IMR-90 (cell line): ENCODE measurements around the gene NF1. TPM values are rescaled to one million over a fixed set of nuclear protein-coding genes. Genes with fewer than 3 reads are reported as not detected.

Experiments used
- ATAC-seq: fragments of 200-7000 bp; cut with Tn5 transposase; 2 replicates; pipeline ENCODE4 v1.9.1; 2020; ENCODE audit warnings: low read depth, mild to moderate bottlenecking, moderate library complexity
- BruUV-seq: library from RNA; stranded (reverse); fragments of 400-500 nt; replicated peaks from 2 replicates; lab custom pipeline; 2021; lab: Mats Ljungman, UMichigan
- CTCF ChIA-PET: fragments of 300-600 bp; formaldehyde crosslinking; extraction: SDS; loops from one replicate; lab custom pipeline; 2021; ENCODE audit warnings: antibody characterized with exemption; lab: Yijun Ruan, JAX
- POLR2A ChIA-PET: fragments of 300-600 bp; sonication (Branson Sonifier 250); formaldehyde crosslinking; loops from one replicate; lab custom pipeline; 2022; ENCODE audit warnings: antibody characterized with exemption; ENCODE audit not compliant: unreplicated experiment; lab: Charles Lee
- DNase-seq: peaks from one replicate; pipeline ENCODE4 v3.0.0; 2013
- H2AFZ ChIP-seq: replicated peaks from 2 replicates; pipeline ENCODE3; 2013; ENCODE audit warnings: low read length, mild to moderate bottlenecking; ENCODE audit not compliant: poor library complexity
- H2AK5ac ChIP-seq: 2 replicates; pipeline ENCODE4 v1.6.1; 2013; ENCODE audit warnings: low read depth, low read length, inconsistent platforms
- H2AK9ac ChIP-seq: replicated peaks from 2 replicates; pipeline ENCODE3; 2013; ENCODE audit warnings: mild to moderate bottlenecking, low read depth, low read length, moderate library complexity; ENCODE audit not compliant: poor library complexity
- H2BK120ac ChIP-seq: 2 replicates; pipeline ENCODE4 v1.6.1; 2013; ENCODE audit warnings: low read depth, low read length, inconsistent platforms
- H2BK15ac ChIP-seq: 3 replicates; pipeline ENCODE4 v1.6.1; 2013; ENCODE audit warnings: low read depth, low read length, inconsistent platforms
- H2BK20ac ChIP-seq: 2 replicates; pipeline ENCODE4 v1.6.1; 2013; ENCODE audit warnings: low read depth, mild to moderate bottlenecking, inconsistent platforms, low read length, moderate library complexity
- H2BK5ac ChIP-seq: 2 replicates; pipeline ENCODE4 v1.6.1; 2013; ENCODE audit warnings: mild to moderate bottlenecking, low read depth, low read length, inconsistent platforms; ENCODE audit not compliant: poor library complexity, severe bottlenecking
- H3K14ac ChIP-seq: replicated peaks from 2 replicates; pipeline ENCODE4 v1.6.1; 2013; ENCODE audit warnings: low read depth, low read length, inconsistent platforms
- H3K18ac ChIP-seq: 2 replicates; pipeline ENCODE4 v1.6.1; 2013; ENCODE audit warnings: low read depth, low read length, control low read depth
- H3K23ac ChIP-seq: 2 replicates; pipeline ENCODE4 v1.6.1; 2013; ENCODE audit warnings: low read depth, low read length, inconsistent platforms
- H3K27ac ChIP-seq: 2 replicates; pipeline ENCODE4 v1.5.1; 2013; ENCODE audit warnings: mild to moderate bottlenecking, control low read depth, low read length; ENCODE audit not compliant: insufficient read depth
- H3K27me3 ChIP-seq: 2 replicates; pipeline ENCODE4 v1.6.1; 2013; ENCODE audit warnings: low read length; ENCODE audit not compliant: control insufficient read depth, insufficient read depth
- H3K36me3 ChIP-seq: 2 replicates; pipeline ENCODE4 v1.6.1; 2013; ENCODE audit warnings: low read length, mixed read lengths; ENCODE audit not compliant: control insufficient read depth, insufficient read depth
- H3K4ac ChIP-seq: 2 replicates; pipeline ENCODE4 v1.6.1; 2013; ENCODE audit warnings: low read depth, low read length, inconsistent platforms
- H3K4me1 ChIP-seq: 2 replicates; pipeline ENCODE4 v1.6.1; 2013; ENCODE audit warnings: low read length, mixed read lengths; ENCODE audit not compliant: control insufficient read depth, insufficient read depth
- H3K4me2 ChIP-seq: 2 replicates; pipeline ENCODE4 v1.6.1; 2013; ENCODE audit warnings: low read depth, mild to moderate bottlenecking, control low read depth, low read length, moderate library complexity
- H3K4me3 ChIP-seq: 2 replicates; pipeline ENCODE4 v1.5.1; 2013; ENCODE audit warnings: low read depth, mild to moderate bottlenecking, control low read depth, low read length, moderate library complexity; ENCODE audit not compliant: insufficient read depth
- H3K56ac ChIP-seq: 2 replicates; pipeline ENCODE4 v1.6.1; 2013; ENCODE audit warnings: low read length, inconsistent platforms; ENCODE audit not compliant: insufficient read depth; ENCODE audit errors: extremely low read depth
- H3K79me1 ChIP-seq, 2 experiments: 2 replicates each; pipeline ENCODE4 v1.6.1; 2013; ENCODE audit warnings: low read length in 2 of 2, inconsistent platforms in 1 of 2, low read depth in 1 of 2
- H3K9ac ChIP-seq: 2 replicates; pipeline ENCODE4 v1.6.1; 2013; ENCODE audit warnings: low read depth, low read length, control low read depth
- H3K9me1 ChIP-seq: 2 replicates; pipeline ENCODE4 v1.6.1; 2013; ENCODE audit warnings: low read length, inconsistent platforms; ENCODE audit not compliant: insufficient read depth
- H3K9me3 ChIP-seq: 2 replicates; pipeline ENCODE4 v1.6.1; 2013; ENCODE audit warnings: low read length; ENCODE audit not compliant: control insufficient read depth, insufficient read depth
- H4K20me1 ChIP-seq: 2 replicates; pipeline ENCODE4 v1.6.1; 2013; ENCODE audit warnings: low read length, inconsistent platforms; ENCODE audit not compliant: insufficient read depth
- H4K5ac ChIP-seq: 2 replicates; pipeline ENCODE4 v1.6.1; 2013; ENCODE audit warnings: mild to moderate bottlenecking, low read depth, low read length, control low read depth
- H4K8ac ChIP-seq, 2 experiments: 2 replicates each; pipeline ENCODE4 v1.6.1; 2013; ENCODE audit warnings: low read depth in 2 of 2, low read length in 2 of 2, control low read depth in 1 of 2, inconsistent platforms in 1 of 2
- H4K91ac ChIP-seq: 2 replicates; pipeline ENCODE4 v1.6.1; 2013; ENCODE audit warnings: low read depth, low read length, inconsistent platforms; ENCODE audit not compliant: insufficient read depth
- BHLHE40 ChIP-seq: fragments of 150-350 bp; IDR thresholded peaks from 2 replicates; pipeline ENCODE4 v1.6.1; 2016; ENCODE audit warnings: mild to moderate bottlenecking, low read depth, low read length
- MAZ ChIP-seq: IDR thresholded peaks from 2 replicates; pipeline ENCODE4 v1.6.1; 2012; ENCODE audit warnings: low read depth, mild to moderate bottlenecking, low read length, improper control_type of control experiment, moderate library complexity, borderline replicate concordance
- WGBS, 2 experiments: methylation state at CpG; one replicate each; pipeline versions ENCODE4 v1.1.5 to v1.1.7; 2013; ENCODE audit warnings: missing lambda C conversion rate in 2 of 2; ENCODE audit not compliant: insufficient read length in 1 of 2; ENCODE audit errors: extremely low coverage in 2 of 2; 5-methylcytosine and 5-hydroxymethylcytosine counted together
- dilution Hi-C: fragments of 300-500 bp; cut with HindIII; formaldehyde crosslinking; loops from one replicate; pipeline ENCODE4 v1.14.3; 2018; ENCODE audit warnings: low sequenced_read_pairs; ENCODE audit not compliant: unreplicated experiment
- in situ Hi-C: fragments of 300-500 bp; cut with MboI; formaldehyde crosslinking; loops from 3 replicates; pipeline ENCODE4 v1.14.3; 2019; ENCODE audit warnings: low sequenced_read_pairs, inconsistent platforms, mixed read lengths
- intact Hi-C: fragments of 100-400 bp; cut with micrococcal nuclease; formaldehyde crosslinking; loops from 2 replicates; pipeline ENCODE4 v1.10.0; 2022
- polyA plus RNA-seq, 3 experiments: library from polyadenylated mRNA; depleted of rRNA; stranded (reverse); fragments of >200 nt; gene quantifications; 2 replicates each; pipeline ENCODE4 v1.2.3, GENCODE V29; 2012; ENCODE audit warnings: low replicate concordance in 1 of 3
- total RNA-seq: library from RNA; depleted of rRNA; stranded (reverse); fragments of >200 nt; gene quantifications from 2 replicates; pipeline ENCODE4 v1.2.3, GENCODE V29; 2012
- TF ChIP-seq, protein P1 (sequence below): fragments of 150-350 bp; IDR thresholded peaks from 2 replicates; pipeline ENCODE4 v1.6.1; 2016; ENCODE audit warnings: low read depth, mild to moderate bottlenecking, low read length, moderate library complexity, borderline replicate concordance

NF1 gene
- total and polyA plus RNA-seq, 2 of the 4 experiments (the other 2 are of a cell fraction) = 17.9 to 48.6 TPM

DNA sequence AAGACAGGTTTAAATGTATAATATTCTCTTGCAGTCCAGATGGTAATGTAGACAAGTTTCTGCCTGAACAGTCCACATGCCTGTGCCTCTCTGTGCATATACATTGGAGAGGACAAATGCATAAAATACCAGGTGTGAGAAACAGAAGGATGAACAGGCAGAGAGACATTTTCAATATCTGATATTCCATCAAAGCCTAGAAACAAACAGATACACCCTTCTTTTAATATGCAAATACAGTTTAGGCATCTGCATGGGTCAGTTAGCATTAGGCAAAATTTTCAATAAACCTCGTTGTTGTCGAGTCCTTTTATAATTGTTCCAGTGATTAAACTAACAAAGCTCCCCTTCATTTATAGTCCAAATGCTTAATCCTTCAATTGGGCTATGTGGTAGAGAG lies 201.4 kb downstream of the NF1 start:
- no peak overlapping the region for H3K18ac ChIP-seq
- no peak overlapping the region for H4K8ac ChIP-seq
- ChIA-PET POLR2A (no interaction called here), CTCF (no interaction called here)
- H3K4me3 ChIP-seq = no peak overlapping the region
- H3K9me3 ChIP-seq = no peaks in the 10 kb centered on the region
- no peaks in the 10 kb centered on the region; the same call in 1 of the 2 replicates for H4K20me1 ChIP-seq
- H2BK5ac ChIP-seq = no peak overlapping the region
- intact Hi-C loops = no loop called here
- no peak overlapping the region for H2BK120ac ChIP-seq
- no peaks in the 10 kb centered on the region for H3K27me3 ChIP-seq
- no peak overlapping the region for H3K4ac ChIP-seq
- BruUV-seq = no TSS peak
- no CpG with 5 or more reads among the region's 2 CpGs for WGBS, 2 experiments
- dilution Hi-C loops = no loop called here
- no peak for TF ChIP-seq MAZ
- TF ChIP-seq, protein P1, sequence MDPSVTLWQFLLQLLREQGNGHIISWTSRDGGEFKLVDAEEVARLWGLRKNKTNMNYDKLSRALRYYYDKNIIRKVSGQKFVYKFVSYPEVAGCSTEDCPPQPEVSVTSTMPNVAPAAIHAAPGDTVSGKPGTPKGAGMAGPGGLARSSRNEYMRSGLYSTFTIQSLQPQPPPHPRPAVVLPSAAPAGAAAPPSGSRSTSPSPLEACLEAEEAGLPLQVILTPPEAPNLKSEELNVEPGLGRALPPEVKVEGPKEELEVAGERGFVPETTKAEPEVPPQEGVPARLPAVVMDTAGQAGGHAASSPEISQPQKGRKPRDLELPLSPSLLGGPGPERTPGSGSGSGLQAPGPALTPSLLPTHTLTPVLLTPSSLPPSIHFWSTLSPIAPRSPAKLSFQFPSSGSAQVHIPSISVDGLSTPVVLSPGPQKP = no peak
- TF ChIP-seq BHLHE40 = no peak
- no peak overlapping the region for H3K4me2 ChIP-seq
- no peak overlapping the region for H2AK9ac ChIP-seq
- H2AFZ ChIP-seq = no peak overlapping the region
- no peak for ATAC-seq
- H3K36me3 ChIP-seq = no peaks in the 10 kb centered on the region; the same call in 1 of the 2 replicates
- no peak overlapping the region for H3K23ac ChIP-seq
- H3K79me1 ChIP-seq = peaks cover 9 to 35% of the 10 kb centered on the region in 2 experiments
- no peak for DNase-seq
- no peak overlapping the region for H3K56ac ChIP-seq
- H2BK20ac ChIP-seq = no peak overlapping the region
- H3K9me1 ChIP-seq = no peaks in the 10 kb centered on the region; the same call in 1 of the 2 replicates
- no peak overlapping the region for H4K5ac ChIP-seq
- H2BK15ac ChIP-seq = no peak overlapping the region
- no peaks in the 10 kb centered on the region for H3K4me1 ChIP-seq
- no peak overlapping the region for H4K91ac ChIP-seq
- no peak overlapping the region for H3K27ac ChIP-seq
- in situ Hi-C loops = no loop called here
- no peak overlapping the region for H3K9ac ChIP-seq
- no peak overlapping the region for H2AK5ac ChIP-seq
- H3K14ac ChIP-seq = no peak overlapping the region
